ENCODE results near the gene IMPG1.
A peak's percentile ranks its signal among the peaks of the same experiment; 100 is the strongest.

The IMPG1 gene

DNA sequence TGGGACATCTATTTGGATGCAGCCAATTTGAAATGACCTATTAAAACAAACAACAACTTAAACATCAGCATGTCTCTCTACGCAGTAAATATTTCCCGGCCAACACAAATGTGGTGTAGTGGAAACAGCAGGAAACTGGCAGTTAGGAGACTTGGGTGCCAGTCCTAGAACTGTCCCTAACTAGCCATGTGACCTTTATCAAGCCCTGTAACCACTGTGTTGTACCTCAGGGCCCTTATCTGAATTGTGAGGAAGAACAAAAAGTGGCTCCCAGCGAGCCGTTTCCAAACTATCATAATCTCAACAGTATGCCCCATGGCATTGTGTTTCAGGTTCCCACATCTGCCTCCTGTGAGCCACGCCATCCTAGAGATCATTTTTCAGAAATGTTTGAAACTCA lies 124.5 kb downstream of the IMPG1 start:
- H3K9me3 ChIP-seq (ENCODE audit: control insufficient read depth in 2 of 2, low read length in 2 of 2): no peaks in the 10 kb centered on the region
- no peak overlapping the region for H3K9ac ChIP-seq (ENCODE audit: low read length in 2 of 2)
- H3K36me3 ChIP-seq (ENCODE audit: control insufficient read depth in 2 of 2, insufficient read depth in 2 of 2, low read length in 2 of 2): no peaks in the 10 kb centered on the region
- H3K27me3 ChIP-seq (ENCODE audit: control insufficient read depth in 1 of 2, insufficient read depth in 2 of 2, low read length in 2 of 2): peaks cover 0 to 6% of the 10 kb centered on the region in 2 donors
- H3K4me3 ChIP-seq (ENCODE audit: low read length in 2 of 2): no peak overlapping the region
- H3K4me1 ChIP-seq (ENCODE audit: control insufficient read depth, insufficient read depth, low read length): no peaks in the 10 kb centered on the region
- H3K27ac ChIP-seq (ENCODE audit: low read length): no peak overlapping the region

DNA sequence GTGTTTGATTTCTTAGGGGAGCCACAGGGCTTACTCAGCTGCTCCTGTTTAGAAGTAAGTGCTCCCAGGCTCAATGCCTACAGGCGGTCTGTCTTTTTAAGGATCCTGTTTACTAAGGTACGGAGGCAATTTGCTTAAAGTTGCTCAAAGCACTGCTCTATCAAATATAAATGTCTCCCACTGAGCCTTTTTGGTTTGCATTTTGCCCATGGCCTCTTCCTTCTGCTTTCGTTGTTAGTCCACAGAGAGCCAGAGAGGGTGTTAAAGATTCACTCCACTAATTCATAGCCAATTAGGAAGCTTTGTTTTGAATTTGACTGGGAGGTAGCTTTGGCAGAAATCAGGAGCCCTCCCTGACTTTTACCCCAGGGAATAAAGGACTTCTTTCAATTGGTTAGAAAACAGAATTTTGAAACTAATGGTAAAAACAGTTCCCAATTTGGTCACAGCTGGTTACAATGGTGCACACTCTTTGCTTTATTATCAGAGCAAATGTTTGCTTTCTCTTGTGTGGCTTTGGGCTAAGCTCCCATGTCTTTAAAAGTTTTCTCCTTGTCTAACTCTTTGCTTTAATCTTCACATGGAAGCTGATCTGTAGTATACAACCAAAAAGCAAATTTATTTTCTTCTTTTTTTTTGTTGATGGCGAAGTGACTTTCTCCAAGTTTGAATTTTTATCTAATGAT lies 126.2 kb downstream of the IMPG1 start:
- Histone ChIP-seq H3K36me3 (ENCODE audit: control insufficient read depth in 2 of 2, insufficient read depth in 2 of 2, low read length in 2 of 2) (no peaks in the 10 kb centered on the region), H3K4me1 (ENCODE audit: control insufficient read depth, insufficient read depth, low read length) (no peaks in the 10 kb centered on the region), H3K27ac (ENCODE audit: low read length) (no peak overlapping the region)

DNA sequence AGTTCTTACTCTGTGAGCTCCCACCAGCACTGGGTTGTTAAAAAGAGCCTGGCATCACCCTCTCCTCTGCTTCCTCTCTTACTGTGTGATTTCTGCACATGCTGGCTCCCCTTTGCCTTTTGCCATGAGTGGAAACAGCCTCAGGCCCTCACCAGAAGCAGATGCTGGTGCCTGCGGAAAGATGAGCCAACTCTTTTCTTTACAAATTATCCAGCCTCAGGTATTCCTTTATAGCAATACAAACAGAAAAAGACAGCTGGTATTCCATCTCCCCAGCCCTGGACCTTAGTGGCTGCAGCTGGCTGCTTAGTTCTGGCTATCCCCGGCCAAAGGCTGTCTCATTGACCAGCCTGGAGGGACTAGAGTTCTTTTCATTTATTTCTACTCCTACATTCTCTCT lies 129.1 kb downstream of the IMPG1 start:
- Histone ChIP-seq H3K9me3 (ENCODE audit: control insufficient read depth in 2 of 2, low read length in 2 of 2) (no peaks in the 10 kb centered on the region), H3K36me3 (ENCODE audit: control insufficient read depth in 2 of 2, insufficient read depth in 2 of 2, low read length in 2 of 2) (no peaks in the 10 kb centered on the region), H3K27ac (ENCODE audit: low read length) (no peak overlapping the region), H3K9ac (ENCODE audit: low read length in 2 of 2) (no peak overlapping the region), H3K4me3 (ENCODE audit: low read length in 2 of 2) (no peak overlapping the region), H3K27me3 (ENCODE audit: control insufficient read depth in 1 of 2, insufficient read depth in 2 of 2, low read length in 2 of 2) (peaks cover 0 to 6% of the 10 kb centered on the region in 2 donors), H3K4me1 (ENCODE audit: control insufficient read depth, insufficient read depth, low read length) (no peaks in the 10 kb centered on the region)

More for the DNA sequence above, 126.2 kb downstream of the IMPG1 start:
- Histone ChIP-seq H3K4me3 (ENCODE audit: low read length in 2 of 2) (no peak overlapping the region), H3K9me3 (ENCODE audit: control insufficient read depth in 2 of 2, low read length in 2 of 2) (no peaks in the 10 kb centered on the region), H3K27me3 (ENCODE audit: control insufficient read depth in 1 of 2, insufficient read depth in 2 of 2, low read length in 2 of 2) (peaks cover 0 to 6% of the 10 kb centered on the region in 2 donors), H3K9ac (ENCODE audit: low read length in 2 of 2) (no peak overlapping the region)

DNA sequence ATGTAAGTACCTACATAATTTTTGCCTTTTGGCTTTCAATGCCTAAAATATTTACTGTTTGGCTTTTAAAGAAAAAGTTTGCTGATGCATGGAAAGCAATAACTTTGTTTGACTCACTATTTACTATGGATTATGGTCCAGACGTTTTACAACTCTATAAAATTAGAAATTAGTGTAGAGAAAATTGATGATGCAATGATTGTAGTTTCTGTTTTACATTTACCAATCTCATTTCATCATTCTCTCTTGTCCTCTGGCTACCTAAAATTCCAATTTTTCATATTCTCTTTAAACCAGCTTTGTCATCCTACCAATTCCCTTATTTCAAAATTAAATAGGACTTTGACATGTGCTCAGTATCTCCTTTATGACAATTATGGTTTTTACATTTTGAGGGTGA lies 131.0 kb downstream of the IMPG1 start:
- H3K4me3 ChIP-seq (ENCODE audit: low read length in 2 of 2): no peak overlapping the region
- H3K36me3 ChIP-seq (ENCODE audit: control insufficient read depth in 2 of 2, insufficient read depth in 2 of 2, low read length in 2 of 2): no peaks in the 10 kb centered on the region
- no peak overlapping the region for H3K9ac ChIP-seq (ENCODE audit: low read length in 2 of 2)
- no peak overlapping the region for H3K27ac ChIP-seq (ENCODE audit: low read length)
- peaks cover 0 to 6% of the 10 kb centered on the region in 2 donors for H3K27me3 ChIP-seq (ENCODE audit: control insufficient read depth in 1 of 2, insufficient read depth in 2 of 2, low read length in 2 of 2)
- no peaks in the 10 kb centered on the region for H3K4me1 ChIP-seq (ENCODE audit: control insufficient read depth, insufficient read depth, low read length)
- no peaks in the 10 kb centered on the region for H3K9me3 ChIP-seq (ENCODE audit: control insufficient read depth in 2 of 2, low read length in 2 of 2)

GRCh38 chr6:75940564-75940963 lies 131.9 kb downstream of the IMPG1 start:
- Histone ChIP-seq H3K27ac (ENCODE audit: low read length) (no peak overlapping the region), H3K27me3 (ENCODE audit: control insufficient read depth in 1 of 2, insufficient read depth in 2 of 2, low read length in 2 of 2) (peaks cover 0 to 5% of the 10 kb centered on the region in 2 donors), H3K9me3 (ENCODE audit: control insufficient read depth in 2 of 2, low read length in 2 of 2) (no peaks in the 10 kb centered on the region), H3K9ac (ENCODE audit: low read length in 2 of 2) (no peak overlapping the region), H3K4me3 (ENCODE audit: low read length in 2 of 2) (no peak overlapping the region), H3K4me1 (ENCODE audit: control insufficient read depth, insufficient read depth, low read length) (no peaks in the 10 kb centered on the region), H3K36me3 (ENCODE audit: control insufficient read depth in 2 of 2, insufficient read depth in 2 of 2, low read length in 2 of 2) (no peaks in the 10 kb centered on the region)

DNA sequence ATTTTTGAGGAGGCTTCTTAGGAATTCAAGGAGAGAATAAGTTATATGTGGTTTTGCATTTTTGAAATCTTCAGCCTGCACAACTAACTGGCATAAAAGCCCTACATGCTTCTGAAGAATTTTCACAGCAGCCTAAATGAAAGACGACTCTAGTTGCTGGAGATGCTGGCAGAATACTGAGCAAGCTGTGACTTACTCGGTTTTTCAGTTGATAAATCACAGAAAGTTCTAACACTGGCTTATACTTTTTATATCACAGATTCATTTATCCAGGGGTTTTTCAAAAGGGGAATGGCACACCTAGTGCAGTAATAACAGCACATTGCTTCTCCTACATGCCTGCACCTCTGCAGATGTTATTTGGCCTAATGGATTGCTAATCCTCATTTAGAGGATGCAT lies 134.6 kb downstream of the IMPG1 start:
- H3K4me1 ChIP-seq (ENCODE audit: control insufficient read depth, insufficient read depth, low read length): peaks cover 8% of the 10 kb centered on the region
- H3K27me3 ChIP-seq (ENCODE audit: control insufficient read depth in 1 of 2, insufficient read depth in 2 of 2, low read length in 2 of 2): peaks cover 0 to 3% of the 10 kb centered on the region in 2 donors
- H3K4me3 ChIP-seq (ENCODE audit: low read length in 2 of 2): no peak overlapping the region
- no peaks in the 10 kb centered on the region for H3K36me3 ChIP-seq (ENCODE audit: control insufficient read depth in 2 of 2, insufficient read depth in 2 of 2, low read length in 2 of 2)
- H3K27ac ChIP-seq (ENCODE audit: low read length): no peak overlapping the region
- no peak overlapping the region for H3K9ac ChIP-seq (ENCODE audit: low read length in 2 of 2)
- no peaks in the 10 kb centered on the region for H3K9me3 ChIP-seq (ENCODE audit: control insufficient read depth in 2 of 2, low read length in 2 of 2)

DNA sequence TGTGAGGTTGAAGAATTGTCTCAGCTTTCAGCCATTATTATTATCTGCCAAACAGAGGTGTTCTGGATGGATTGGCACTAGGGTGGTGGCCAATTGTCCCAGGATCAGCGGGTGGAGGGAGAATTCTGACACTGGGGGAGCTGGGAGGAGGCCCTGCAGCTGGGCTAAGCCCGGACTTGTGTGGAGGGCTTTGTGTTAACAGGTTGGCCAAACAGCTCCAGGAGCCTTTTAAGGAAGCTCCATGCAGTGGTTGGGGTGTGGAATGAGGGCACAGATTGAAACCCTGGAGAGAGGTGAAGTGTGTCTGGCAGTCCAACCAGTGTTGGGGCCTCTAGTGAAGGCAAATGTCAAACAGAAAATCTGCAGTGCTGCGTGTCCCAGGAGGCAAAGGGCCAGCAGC lies 135.8 kb downstream of the IMPG1 start:
- no peak overlapping the region for H3K27ac ChIP-seq (ENCODE audit: low read length)
- H3K9ac ChIP-seq (ENCODE audit: low read length in 2 of 2): no peak overlapping the region
- H3K27me3 ChIP-seq (ENCODE audit: control insufficient read depth in 1 of 2, insufficient read depth in 2 of 2, low read length in 2 of 2): peaks cover 0 to 3% of the 10 kb centered on the region in 2 donors
- H3K9me3 ChIP-seq (ENCODE audit: control insufficient read depth in 2 of 2, low read length in 2 of 2): no peaks in the 10 kb centered on the region
- H3K36me3 ChIP-seq (ENCODE audit: control insufficient read depth in 2 of 2, insufficient read depth in 2 of 2, low read length in 2 of 2): no peaks in the 10 kb centered on the region
- H3K4me1 ChIP-seq (ENCODE audit: control insufficient read depth, insufficient read depth, low read length): peaks cover 8% of the 10 kb centered on the region
- no peak overlapping the region for H3K4me3 ChIP-seq (ENCODE audit: low read length in 2 of 2)

GRCh38 chr6:75935473-75935793 lies 137.0 kb downstream of the IMPG1 start:
- H3K9ac ChIP-seq (ENCODE audit: low read length in 2 of 2): peak overlapping the region in 1 of 2 donors; percentile 42
- H3K4me3 ChIP-seq (ENCODE audit: low read length in 2 of 2): peak overlapping the region; percentile 65 to 72
- peaks cover 8% of the 10 kb centered on the region for H3K4me1 ChIP-seq (ENCODE audit: control insufficient read depth, insufficient read depth, low read length)
- no peaks in the 10 kb centered on the region for H3K36me3 ChIP-seq (ENCODE audit: control insufficient read depth in 2 of 2, insufficient read depth in 2 of 2, low read length in 2 of 2)
- H3K27me3 ChIP-seq (ENCODE audit: control insufficient read depth in 1 of 2, insufficient read depth in 2 of 2, low read length in 2 of 2): peaks cover 0 to 3% of the 10 kb centered on the region in 2 donors
- no peak overlapping the region for H3K27ac ChIP-seq (ENCODE audit: low read length)
- no peaks in the 10 kb centered on the region for H3K9me3 ChIP-seq (ENCODE audit: control insufficient read depth in 2 of 2, low read length in 2 of 2)

- Histone ChIP-seq H3K27ac (ENCODE audit: low read length) (no peak overlapping the region), H3K4me3 (ENCODE audit: low read length in 2 of 2) (peak overlapping the region; percentile 65 to 72), H3K9me3 (ENCODE audit: control insufficient read depth in 2 of 2, low read length in 2 of 2) (no peaks in the 10 kb centered on the region), H3K4me1 (ENCODE audit: control insufficient read depth, insufficient read depth, low read length) (peaks cover 8% of the 10 kb centered on the region), H3K27me3 (ENCODE audit: control insufficient read depth in 1 of 2, insufficient read depth in 2 of 2, low read length in 2 of 2) (peaks cover 0 to 3% of the 10 kb centered on the region in 2 donors), H3K36me3 (ENCODE audit: control insufficient read depth in 2 of 2, insufficient read depth in 2 of 2, low read length in 2 of 2) (no peaks in the 10 kb centered on the region), H3K9ac (ENCODE audit: low read length in 2 of 2) (peak overlapping the region; percentile 22 to 42)
These were observed 137.6 kb downstream of the IMPG1 start for GRCh38 chr6:75934643-75935472.

DNA sequence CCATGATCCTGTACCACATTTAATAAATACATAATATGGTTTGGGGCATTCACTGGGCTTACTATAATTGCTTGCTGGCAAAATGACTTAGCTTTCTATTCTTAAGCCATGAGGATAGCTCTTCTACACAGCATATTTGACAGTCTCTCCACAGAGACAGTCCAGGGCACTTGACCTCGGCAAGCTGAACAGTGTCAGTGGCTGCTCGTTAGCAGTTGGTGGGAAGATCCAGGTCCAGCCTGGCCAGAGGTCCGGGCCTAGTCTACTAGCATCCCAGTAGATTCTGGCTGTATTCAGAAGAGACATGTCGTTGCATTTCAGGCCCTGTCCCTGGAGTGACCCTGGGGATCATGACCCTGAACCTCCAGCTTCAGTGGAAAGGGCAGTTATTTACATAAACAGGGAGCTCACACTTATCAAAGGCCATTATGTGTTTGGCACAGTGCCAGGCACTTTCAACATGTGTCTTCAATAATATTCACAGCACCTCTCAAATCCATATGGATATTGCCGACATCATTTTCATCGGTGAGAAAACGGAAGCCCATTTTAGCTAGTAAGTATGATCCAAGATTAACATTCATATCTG lies 139.0 kb downstream of the IMPG1 start:
- Histone ChIP-seq H3K9ac (ENCODE audit: low read length in 2 of 2) (no peak overlapping the region), H3K9me3 (ENCODE audit: control insufficient read depth in 2 of 2, low read length in 2 of 2) (no peaks in the 10 kb centered on the region), H3K4me1 (ENCODE audit: control insufficient read depth, insufficient read depth, low read length) (peaks cover 8% of the 10 kb centered on the region), H3K36me3 (ENCODE audit: control insufficient read depth in 2 of 2, insufficient read depth in 2 of 2, low read length in 2 of 2) (no peaks in the 10 kb centered on the region), H3K27ac (ENCODE audit: low read length) (no peak overlapping the region), H3K27me3 (ENCODE audit: control insufficient read depth in 1 of 2, insufficient read depth in 2 of 2, low read length in 2 of 2) (peaks cover 0 to 3% of the 10 kb centered on the region in 2 donors), H3K4me3 (ENCODE audit: low read length in 2 of 2) (no peak overlapping the region)
